Caco-2 (cell line): Measurements from ENCODE around the gene SUPT3H. TPM values are rescaled to one million over a fixed set of nuclear protein-coding genes. Genes with fewer than 3 reads are reported as not detected.

Source experiments
- BruUV-seq: library from RNA; stranded (reverse); fragments of 400-500 nt; replicated peaks from 2 replicates; lab custom pipeline; 2021; lab: Mats Ljungman, UMichigan
- CTCF ChIA-PET: fragments of 300-600 bp; sonication (Branson Sonifier 250); formaldehyde crosslinking; loops from one replicate; lab custom pipeline; 2022; ENCODE audit warnings: antibody characterized with exemption; lab: Charles Lee
- POLR2A ChIA-PET: fragments of 300-600 bp; sonication (Branson Sonifier 250); formaldehyde crosslinking; loops from one replicate; lab custom pipeline; 2022; ENCODE audit warnings: antibody characterized with exemption; lab: Charles Lee
- DNase-seq, 2 experiments: peaks; one replicate each; pipeline versions ENCODE4 v3.0.0 to v3.0.0-alpha.2; 2020 to 2022
- H3K27me3 ChIP-seq: replicated peaks from 2 replicates; pipeline ENCODE4 v1.6.0; 2011; ENCODE audit warnings: low read length; ENCODE audit not compliant: control insufficient read depth, insufficient read depth
- H3K36me3 ChIP-seq: 2 replicates; pipeline ENCODE4 v1.5.1; 2011; ENCODE audit warnings: low read length; ENCODE audit not compliant: control insufficient read depth, insufficient read depth
- H3K4me1 ChIP-seq: fragments of 250-450 bp; sonication (Bioruptor Pico); 2 replicates; pipeline ENCODE4 v1.5.1; 2020; ENCODE audit warnings: mild to moderate bottlenecking
- H3K4me3 ChIP-seq: 2 replicates; pipeline ENCODE4 v1.5.1; 2011; ENCODE audit warnings: low read depth, mild to moderate bottlenecking, control low read depth, low read length
- H3K9me3 ChIP-seq: fragments of 250-450 bp; sonication (Bioruptor Pico); 2 replicates; pipeline ENCODE4 v1.5.1; 2020; ENCODE audit warnings: mild to moderate bottlenecking, moderate library complexity
- H3K27ac Mint-ChIP-seq: one replicate; pipeline ENCODE4 v1.8.0; 2022; ENCODE audit warnings: mixed read lengths; ENCODE audit not compliant: unreplicated experiment
- H3K27me3 Mint-ChIP-seq: one replicate; pipeline ENCODE4 v1.8.0; 2022; ENCODE audit warnings: mixed read lengths; ENCODE audit not compliant: insufficient read depth, unreplicated experiment
- H3K36me3 Mint-ChIP-seq: one replicate; pipeline ENCODE4 v1.8.0; 2022; ENCODE audit warnings: mild to moderate bottlenecking, mixed read lengths; ENCODE audit not compliant: insufficient read depth, unreplicated experiment
- H3K4me1 Mint-ChIP-seq: one replicate; pipeline ENCODE4 v1.8.0; 2022; ENCODE audit warnings: low read depth, mixed read lengths; ENCODE audit not compliant: unreplicated experiment
- H3K4me3 Mint-ChIP-seq: one replicate; pipeline ENCODE4 v1.8.0; 2022; ENCODE audit warnings: mild to moderate bottlenecking, moderate library complexity, mixed read lengths; ENCODE audit not compliant: unreplicated experiment
- H3K9me3 Mint-ChIP-seq: one replicate; pipeline ENCODE4 v1.8.0; 2022; ENCODE audit warnings: mixed read lengths; ENCODE audit not compliant: unreplicated experiment
- CTCF ChIP-seq, 2 experiments: fragments of 200-600 bp in 1 of 2; IDR thresholded peaks; 1 replicate in 1 of 2; 2 replicates in 1 of 2; pipeline versions ENCODE4 v1.5.1 to v1.8.0; 2011 to 2022; ENCODE audit warnings: antibody characterized with exemption in 1 of 2, control low read depth in 1 of 2, inconsistent platforms in 1 of 2, low read depth in 1 of 2, low read length in 1 of 2, mild to moderate bottlenecking in 1 of 2, moderate library complexity in 1 of 2; ENCODE audit not compliant: insufficient read depth in 1 of 2, severe bottlenecking in 1 of 2, unreplicated experiment in 1 of 2
- intact Hi-C: fragments of 100-400 bp; cut with micrococcal nuclease; formaldehyde crosslinking; loops from one replicate; pipeline ENCODE4 v1.10.0; 2022; ENCODE audit not compliant: unreplicated experiment
- total RNA-seq: library from RNA; stranded (reverse); gene quantifications from 2 replicates; pipeline ENCODE4 v1.2.3, GENCODE V29; 2022

SUPT3H gene
- total RNA-seq, 1 experiment from 2014 or later = 13.2 TPM

- Mint-ChIP-seq H3K27ac (no peak overlapping the region), H3K27me3 (no peaks in the 10 kb centered on the region), H3K4me3 (no peak overlapping the region), H3K4me1 (no peaks in the 10 kb centered on the region), H3K36me3 (peaks cover 5% of the 10 kb centered on the region), H3K9me3 (no peaks in the 10 kb centered on the region)
- ChIA-PET CTCF (no interaction called here), POLR2A (no interaction called here)
- Histone ChIP-seq H3K4me1 (no peaks in the 10 kb centered on the region), H3K4me3 (no peak overlapping the region), H3K27me3 (no peaks in the 10 kb centered on the region), H3K9me3 (no peaks in the 10 kb centered on the region), H3K36me3 (no peaks in the 10 kb centered on the region)
- DNase-seq = no peak
- TF ChIP-seq CTCF (IDR thresholded peaks at IDR 0.05; ENCODE audit: insufficient read depth in 1 of 2, low read depth in 1 of 2, low read length in 1 of 2, severe bottlenecking in 1 of 2, unreplicated experiment in 1 of 2) = no peak
- no TSS peak for BruUV-seq
- intact Hi-C loops = no loop called here
Observed at GRCh38 chr6:44806656-44807055, 571.1 kb downstream of the SUPT3H start.

GRCh38 chr6:44805238-44805846, 572.4 kb downstream of the SUPT3H start:
- CTCF ChIA-PET = interaction anchor here (0.7 kb wide), 1 partner anchor 18 kb away, joined by 3 read pairs; no protein-coding TSS in a partner anchor
- no peak overlapping the region for H3K4me3 Mint-ChIP-seq
- TF ChIP-seq CTCF (IDR thresholded peaks at IDR 0.05; ENCODE audit: insufficient read depth in 1 of 2, low read depth in 1 of 2, low read length in 1 of 2, severe bottlenecking in 1 of 2, unreplicated experiment in 1 of 2) = no peak

GRCh38 chr6:44804546-44805159, 573.1 kb downstream of the SUPT3H start:
- intact Hi-C loops = no loop called here

More at GRCh38 chr6:44805238-44805846, 572.4 kb downstream of the SUPT3H start:
- peaks cover 5% of the 10 kb centered on the region for H3K36me3 Mint-ChIP-seq
- H3K4me3 ChIP-seq = no peak overlapping the region
- no peak for DNase-seq
- no peaks in the 10 kb centered on the region for H3K4me1 Mint-ChIP-seq
- no peak overlapping the region for H3K27ac Mint-ChIP-seq
- POLR2A ChIA-PET = no interaction called here
- no peaks in the 10 kb centered on the region for H3K27me3 ChIP-seq
- no peaks in the 10 kb centered on the region for H3K4me1 ChIP-seq
- intact Hi-C loops = no loop called here
- no peaks in the 10 kb centered on the region for H3K9me3 ChIP-seq
- no peaks in the 10 kb centered on the region for H3K27me3 Mint-ChIP-seq
- no peaks in the 10 kb centered on the region for H3K36me3 ChIP-seq
- H3K9me3 Mint-ChIP-seq = no peaks in the 10 kb centered on the region
- no TSS peak for BruUV-seq

More at GRCh38 chr6:44804546-44805159, 573.1 kb downstream of the SUPT3H start:
- Histone ChIP-seq H3K27me3 (no peaks in the 10 kb centered on the region), H3K9me3 (no peaks in the 10 kb centered on the region), H3K4me3 (no peak overlapping the region), H3K4me1 (no peaks in the 10 kb centered on the region), H3K36me3 (no peaks in the 10 kb centered on the region)
- no peak for TF ChIP-seq CTCF (IDR thresholded peaks at IDR 0.05; ENCODE audit: insufficient read depth in 1 of 2, low read depth in 1 of 2, low read length in 1 of 2, severe bottlenecking in 1 of 2, unreplicated experiment in 1 of 2)
- ChIA-PET CTCF (interaction anchor here (0.7 kb wide), 1 partner anchor 19 kb away, joined by 3 read pairs; no protein-coding TSS in a partner anchor), POLR2A (no interaction called here)
- H3K9me3 Mint-ChIP-seq = no peaks in the 10 kb centered on the region
- no peak overlapping the region for H3K27ac Mint-ChIP-seq
- DNase-seq = no peak
- H3K27me3 Mint-ChIP-seq = no peaks in the 10 kb centered on the region
- peaks cover 5% of the 10 kb centered on the region for H3K36me3 Mint-ChIP-seq
- H3K4me1 Mint-ChIP-seq = no peaks in the 10 kb centered on the region
- H3K4me3 Mint-ChIP-seq = no peak overlapping the region
- no TSS peak for BruUV-seq
